SIG-M5 (cell line): ENCODE results near the gene SCGB1D4.

Experiments used
- DNase-seq: peaks from one replicate; lab custom pipeline; 2025; lab: John Stamatoyannopoulos, UW

SCGB1D4 gene

DNA sequence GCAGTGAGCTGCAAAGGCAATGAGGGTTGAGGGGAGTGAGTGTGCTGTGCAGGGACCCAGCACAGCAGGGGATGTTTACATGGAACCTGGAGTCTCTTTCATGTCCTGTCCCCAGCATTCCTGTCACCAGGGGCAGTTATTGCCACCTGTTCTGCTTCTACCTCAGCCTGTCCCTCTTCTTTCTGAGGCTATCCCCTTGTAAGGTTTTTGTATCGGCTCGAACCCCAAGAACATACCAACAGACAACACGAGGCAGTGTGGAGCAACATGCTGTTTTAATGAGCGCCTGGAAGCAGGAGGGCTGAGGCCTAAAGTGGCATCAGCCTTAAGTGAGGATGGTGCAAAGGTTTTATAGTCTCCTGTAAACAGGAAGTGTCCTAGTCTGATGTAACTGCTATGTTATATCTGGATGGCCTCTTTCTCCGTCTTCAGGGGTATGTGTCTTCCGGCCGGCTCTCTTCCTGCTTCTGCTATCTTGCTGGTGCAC, 25.0 kb downstream of the SCGB1D4 start:
- no peak for DNase-seq

- DNase-seq, result no peak
Observed at GRCh38 chr11:62273284-62273683, 25.6 kb downstream of the SCGB1D4 start.

GRCh38 chr11:62269654-62270278, 29.1 kb downstream of the SCGB1D4 start, which contains the start of gene SCGB2A2:
Gene SCGB2A2 (plus strand): TSS chr11:62270158. CDS start chr11:62270217, 59 bp downstream.
- no peak for DNase-seq

DNA sequence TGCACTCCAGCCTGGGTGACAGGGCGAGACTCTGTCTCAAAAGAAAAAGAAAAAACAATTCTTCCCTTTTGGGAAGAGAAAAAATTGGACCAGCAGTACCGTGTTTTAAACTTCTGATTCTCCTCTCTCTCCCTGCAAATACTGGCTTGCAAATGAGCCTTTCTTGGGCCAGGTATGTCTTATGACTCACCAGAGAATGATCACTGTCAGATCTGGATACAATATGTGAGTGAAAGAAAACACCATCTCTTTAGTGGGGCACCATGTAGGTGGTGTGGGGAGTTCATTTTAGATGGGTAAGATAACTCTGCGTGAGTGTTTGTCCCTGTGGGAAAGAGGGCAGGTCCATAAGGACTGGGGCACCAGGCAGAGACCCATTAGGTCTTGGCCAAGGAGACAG, 31.3 kb downstream of the SCGB1D4 start:
- no peak for DNase-seq

- no peak for DNase-seq
Observed at GRCh38 chr11:62267050-62267449, 31.8 kb downstream of the SCGB1D4 start.

GRCh38 chr11:62266558-62266957, 32.3 kb downstream of the SCGB1D4 start:
- DNase-seq, result no peak

DNA sequence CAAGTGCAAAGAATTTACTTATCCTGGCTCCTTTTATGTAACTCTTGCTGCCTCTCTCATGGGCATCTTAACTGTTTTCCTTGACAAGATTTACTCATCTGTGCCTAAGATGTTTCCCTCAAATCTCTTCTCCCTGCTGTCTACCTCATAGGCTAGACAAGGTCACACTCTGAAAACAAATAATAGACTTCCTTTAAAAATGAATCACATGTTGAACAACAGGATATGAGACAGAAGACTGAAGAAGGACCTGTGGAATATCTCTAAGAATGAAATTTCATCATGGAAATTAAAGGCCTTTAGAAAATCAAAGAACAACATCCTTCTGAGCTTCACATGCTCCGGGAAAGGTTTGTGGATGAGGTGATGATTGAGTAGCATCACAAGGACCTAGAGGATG, 34.9 kb downstream of the SCGB1D4 start:
- no peak for DNase-seq

DNA sequence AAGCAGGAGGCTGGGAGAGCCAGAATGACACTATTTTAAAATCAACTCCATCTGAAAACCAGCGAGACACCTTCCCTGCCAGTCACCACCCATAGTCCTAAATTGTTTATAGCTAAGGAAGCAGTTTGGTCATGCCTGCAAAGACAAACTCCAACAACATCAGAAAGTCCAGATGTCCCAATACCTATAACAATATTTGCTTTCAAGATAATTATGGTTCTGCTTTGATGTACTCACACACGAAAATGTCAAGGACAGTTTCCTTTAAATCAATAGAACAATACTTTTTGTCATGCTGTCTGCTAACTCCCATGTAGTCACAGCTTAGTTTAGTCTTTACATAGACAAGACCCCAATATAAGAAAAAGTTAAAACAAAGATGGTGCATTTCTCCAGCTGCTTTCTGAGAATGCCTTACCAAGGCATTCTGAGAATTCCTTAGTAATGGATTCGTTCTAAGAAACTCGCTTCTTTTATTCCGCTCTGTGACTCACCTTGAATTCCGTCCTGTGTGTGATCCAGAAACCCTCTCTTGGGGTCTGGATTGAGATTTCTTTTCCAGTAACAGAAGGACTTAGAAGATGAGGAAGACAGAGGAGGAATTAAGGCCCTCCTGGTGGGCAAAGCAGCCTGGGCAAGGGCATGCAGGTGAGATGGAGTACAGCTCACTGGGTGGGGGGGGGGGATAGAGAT, 38.5 kb downstream of the SCGB1D4 start:
- DNase-seq, result no peak

DNA sequence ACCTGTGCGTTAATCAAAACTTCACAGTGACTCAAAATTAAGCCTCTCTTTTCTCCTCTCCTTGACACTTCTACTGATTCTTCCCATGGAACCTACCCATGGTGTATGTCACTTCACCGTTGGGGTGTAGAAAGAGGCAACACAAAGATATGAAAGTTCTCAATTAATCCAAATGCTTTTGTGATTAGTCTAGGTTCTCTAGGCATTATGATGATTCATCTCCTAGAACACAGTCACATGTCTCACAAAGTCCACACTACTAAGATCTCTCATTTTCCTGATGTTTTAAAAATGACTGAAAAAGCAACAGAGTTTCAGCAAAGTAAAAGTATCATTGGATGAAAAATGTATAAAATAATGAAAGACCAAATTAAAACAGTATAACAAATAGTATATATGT, 42.6 kb downstream of the SCGB1D4 start:
- DNase-seq, result no peak

DNA sequence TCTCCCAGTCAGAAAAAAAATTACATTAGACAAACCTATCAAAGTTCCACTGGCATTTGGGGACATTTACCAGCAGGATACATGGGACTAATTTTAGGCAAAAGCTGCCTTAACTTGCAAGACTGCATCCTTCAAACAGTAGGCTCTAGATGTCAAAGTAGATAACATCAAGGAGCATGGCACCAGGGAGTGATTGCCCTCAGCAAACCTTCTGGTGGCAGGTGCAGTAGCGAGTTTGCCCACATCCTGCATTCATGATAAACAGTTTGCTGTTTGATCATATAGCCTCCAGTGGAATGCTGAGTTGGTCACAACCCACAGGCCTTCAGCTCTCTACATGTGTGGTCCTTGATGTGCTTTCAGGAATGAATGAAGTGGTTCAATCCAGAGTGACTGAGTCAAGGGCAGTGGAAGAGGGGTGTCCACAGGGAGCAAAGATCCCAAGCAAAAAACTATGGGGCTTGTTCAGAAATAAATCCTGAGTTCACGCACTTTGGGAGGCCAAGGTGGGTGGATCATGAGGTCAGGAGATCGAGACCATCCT, 44.8 kb downstream of the SCGB1D4 start:
- no peak for DNase-seq

GRCh38 chr11:62251698-62252097, 47.2 kb downstream of the SCGB1D4 start:
- DNase-seq, result no peak
